CD4-positive, alpha-beta T cell treated with Interleukin-4 for 4 hours (primary cell): Measurements from ENCODE around the gene CES3.
"Not testable (repeated sequence)": the region's sequence is repeated elsewhere in the genome, so short reads cannot be mapped to it uniquely, and the experiment has no call there.

Experiments used
- DNase-seq: peaks from one replicate; pipeline ENCODE4 v3.0.0-alpha.2; 2020

CES3 gene

GRCh38 chr16:66926961-66927436 is 34.1 kb upstream of the CES3 start:
- no peak for DNase-seq

GRCh38 chr16:66927918-66928649 is 33.0 kb upstream of the CES3 start:
- no peak for DNase-seq

GRCh38 chr16:66928702-66929388 is 32.2 kb upstream of the CES3 start:
- no peak for DNase-seq

GRCh38 chr16:66930189-66930588 is 30.9 kb upstream of the CES3 start:
- no peak for DNase-seq

- no peak for DNase-seq
Measured at GRCh38 chr16:66931665-66932064, 29.4 kb upstream of the CES3 start.

GRCh38 chr16:66932076-66932475 is 29.0 kb upstream of the CES3 start:
- no peak for DNase-seq

- DNase-seq = peak; percentile 49
Measured at GRCh38 chr16:66933776-66934137, 27.3 kb upstream of the CES3 start.

GRCh38 chr16:66934138-66934838 is 26.8 kb upstream of the CES3 start, which contains the start of gene CIAO2B:
TSS of gene CIAO2B (minus strand) at chr16:66934402. CDS start at chr16:66934364, 38 bp downstream.
- peak; percentile 83 for DNase-seq

- not testable (repeated sequence) for DNase-seq
Measured at GRCh38 chr16:66934839-66935313, 26.2 kb upstream of the CES3 start.

- DNase-seq = no peak
Measured at GRCh38 chr16:66935314-66936011, 25.6 kb upstream of the CES3 start, which contains the start of gene CES2. TSS of gene CES2 (plus strand) at chr16:66935516. CDS start at chr16:66935636, 120 bp downstream.

GRCh38 chr16:66936462-66936861 is 24.6 kb upstream of the CES3 start:
- no peak for DNase-seq

- no peak for DNase-seq
Measured at GRCh38 chr16:66936889-66937554, 24.0 kb upstream of the CES3 start.

- no peak for DNase-seq
Measured at GRCh38 chr16:66937725-66938337, 23.2 kb upstream of the CES3 start.

GRCh38 chr16:66939366-66939765 is 21.7 kb upstream of the CES3 start:
- DNase-seq = no peak

- no peak for DNase-seq
Measured at GRCh38 chr16:66940236-66940635, 20.8 kb upstream of the CES3 start.

GRCh38 chr16:66942981-66943380 is 18.1 kb upstream of the CES3 start:
- no peak for DNase-seq

GRCh38 chr16:66943426-66944053 is 17.5 kb upstream of the CES3 start:
- DNase-seq = no peak

- no peak for DNase-seq
Measured at GRCh38 chr16:66944054-66944441, 17.0 kb upstream of the CES3 start.

GRCh38 chr16:66944971-66945370 is 16.1 kb upstream of the CES3 start:
- not testable (repeated sequence) for DNase-seq

- no peak for DNase-seq
Measured at GRCh38 chr16:66945939-66946338, 15.1 kb upstream of the CES3 start.

GRCh38 chr16:66946541-66946940 is 14.5 kb upstream of the CES3 start:
- no peak for DNase-seq
